HG03432 (cell line): ENCODE results near the gene MOGAT3.
A peak's percentile ranks its signal among the peaks of the same experiment; 100 is the strongest.

ENCODE experiments used
- ATAC-seq: cut with Tn5 transposase; IDR thresholded peaks from one replicate; pipeline ENCODE4 v1.9.1; 2021; ENCODE audit warnings: mild to moderate bottlenecking, moderate library complexity; ENCODE audit not compliant: unreplicated experiment

MOGAT3 gene

GRCh38 chr7:101200862-101201599, at the start of gene MOGAT3:
Gene MOGAT3 (minus strand): TSS chr7:101201036. CDS start chr7:101200854, 182 bp downstream.
- ATAC-seq = no peak

DNA sequence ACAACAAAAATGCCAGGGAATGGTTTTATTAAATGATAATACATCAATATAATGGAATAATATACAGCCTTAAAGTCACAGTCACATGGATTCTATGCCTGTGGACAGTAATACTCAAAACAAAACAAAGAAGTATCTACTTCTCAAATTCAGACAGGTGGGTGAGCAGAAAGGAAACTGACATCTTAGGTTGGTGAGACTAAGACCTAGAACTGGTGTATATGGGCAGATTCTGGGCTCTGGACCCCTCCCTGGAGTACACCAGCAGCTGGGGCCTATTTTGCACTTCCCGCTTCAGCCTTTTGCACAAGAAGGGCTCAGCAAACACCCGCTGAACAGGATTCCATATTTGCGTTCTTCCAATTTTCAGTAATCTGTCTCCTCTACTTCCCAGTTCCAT, 49.5 kb upstream of the MOGAT3 start:
- no peak for ATAC-seq

GRCh38 chr7:101248276-101248675, 47.4 kb upstream of the MOGAT3 start:
- no peak for ATAC-seq

DNA sequence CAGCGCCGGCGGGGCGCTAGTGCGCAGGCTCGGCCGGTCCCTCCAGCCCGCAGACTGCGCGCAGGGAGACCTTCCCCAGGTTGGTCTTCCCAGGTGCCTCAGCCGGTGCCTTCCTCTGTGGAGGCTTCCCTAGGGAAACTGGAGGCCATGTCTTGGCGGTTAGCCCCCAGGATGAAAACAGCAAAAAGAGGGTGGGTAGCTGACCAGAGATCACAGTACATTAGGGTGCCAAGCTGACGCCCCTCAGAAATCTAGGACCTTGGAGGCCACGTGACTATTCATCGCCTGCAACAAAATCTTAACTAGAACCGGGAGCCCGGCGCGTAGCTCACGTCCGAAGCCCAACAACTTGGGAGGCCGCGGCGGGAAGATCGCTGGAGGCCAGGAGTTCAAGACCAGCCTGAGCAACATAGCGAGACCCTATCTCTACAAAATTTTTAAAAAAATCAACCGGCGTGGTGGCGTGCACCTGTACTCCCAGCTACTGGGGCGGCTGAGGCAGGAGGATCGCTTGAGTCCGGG, 44.4 kb upstream of the MOGAT3 start:
- ATAC-seq = no peak

DNA sequence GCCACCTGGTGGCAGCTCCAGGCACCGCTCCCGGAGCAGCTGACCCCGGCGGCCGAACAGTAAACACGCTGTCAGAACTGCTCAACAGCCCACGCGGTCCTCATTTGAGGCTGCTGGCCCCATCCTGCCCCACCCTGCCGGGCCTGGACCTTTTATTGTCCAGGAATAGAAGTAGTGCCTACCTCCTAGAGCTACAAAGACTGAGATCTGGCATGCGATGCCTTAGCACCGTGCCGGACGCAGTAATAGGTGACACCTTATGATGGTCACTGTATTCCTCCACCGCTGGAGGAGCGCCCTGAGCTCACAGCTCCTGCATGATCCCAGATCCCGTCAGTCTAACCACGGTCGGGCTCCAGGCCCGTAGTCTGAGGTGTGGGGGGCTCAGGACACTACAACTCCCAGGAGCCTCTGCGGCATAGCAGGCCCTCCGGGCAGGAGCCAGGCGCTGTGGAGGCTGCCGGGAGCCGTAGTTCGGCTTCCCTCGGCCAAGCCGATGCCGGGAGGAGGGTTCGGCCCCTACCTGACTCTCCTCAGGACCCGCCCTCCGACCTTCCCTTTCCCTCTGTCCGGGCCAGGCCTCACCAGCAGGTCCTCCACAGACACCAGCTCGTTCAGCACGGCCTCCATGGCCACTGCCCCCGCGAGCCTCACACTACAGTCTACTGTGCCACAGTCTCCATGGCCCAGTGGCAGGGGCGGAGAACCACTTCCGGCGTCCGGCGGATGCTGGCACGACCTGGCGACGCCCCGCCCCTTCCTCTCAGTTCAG, 43.7 kb upstream of the MOGAT3 start, which contains the start of gene FIS1:
FIS1 (minus strand) TSS at position 707 of the 772 bp plus-strand sequence; CDS start at position 630, 77 bp downstream.
- peak; percentile 94 for ATAC-seq

GRCh38 chr7:101243646-101244374, 43.0 kb upstream of the MOGAT3 start:
- ATAC-seq = no peak

DNA sequence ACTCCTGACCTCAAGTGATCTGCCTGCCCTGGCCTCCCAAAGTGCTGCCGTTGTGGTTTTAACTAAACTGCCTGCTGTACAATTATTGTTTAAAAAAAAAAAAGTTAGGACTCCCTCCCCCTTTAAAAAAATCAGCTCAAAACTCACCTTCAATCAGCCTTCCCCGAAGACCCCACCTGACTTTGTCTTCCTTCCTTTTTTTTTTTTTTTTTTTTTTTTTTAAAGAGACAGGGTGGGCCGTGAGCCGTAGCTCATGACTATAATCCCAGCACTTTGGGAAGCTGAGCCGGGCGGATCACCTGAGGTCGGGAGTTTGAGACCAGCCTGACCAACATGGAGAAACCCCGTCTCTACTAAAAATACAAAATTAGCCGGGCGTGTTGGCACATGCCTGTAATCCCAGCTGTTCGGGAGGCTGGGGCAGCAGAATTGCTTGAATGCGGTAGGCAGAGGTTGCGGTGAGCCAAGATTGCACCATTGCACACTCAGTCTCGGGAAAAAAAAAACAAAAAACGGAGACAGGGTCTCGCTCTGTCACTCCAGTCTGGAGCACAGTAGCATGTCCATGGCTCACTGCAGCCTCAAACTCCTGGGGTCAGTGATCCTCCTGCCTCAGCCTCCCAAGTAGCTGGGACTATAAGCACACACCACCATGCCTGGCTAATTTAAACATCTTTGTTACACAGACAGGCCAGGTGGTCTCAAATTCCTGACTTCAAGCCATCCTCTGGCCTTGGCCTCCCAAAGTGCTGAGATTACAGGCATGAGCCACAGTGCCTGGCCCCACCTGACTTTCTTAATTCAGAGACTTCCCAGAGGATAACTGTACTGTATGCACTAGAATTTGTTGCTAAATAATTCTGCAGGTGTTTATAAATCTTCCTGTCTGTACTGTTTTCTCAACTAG, 40.9 kb upstream of the MOGAT3 start:
- ATAC-seq = no peak

- ATAC-seq = no peak
These were observed 40.2 kb upstream of the MOGAT3 start for GRCh38 chr7:101241015-101241363.

DNA sequence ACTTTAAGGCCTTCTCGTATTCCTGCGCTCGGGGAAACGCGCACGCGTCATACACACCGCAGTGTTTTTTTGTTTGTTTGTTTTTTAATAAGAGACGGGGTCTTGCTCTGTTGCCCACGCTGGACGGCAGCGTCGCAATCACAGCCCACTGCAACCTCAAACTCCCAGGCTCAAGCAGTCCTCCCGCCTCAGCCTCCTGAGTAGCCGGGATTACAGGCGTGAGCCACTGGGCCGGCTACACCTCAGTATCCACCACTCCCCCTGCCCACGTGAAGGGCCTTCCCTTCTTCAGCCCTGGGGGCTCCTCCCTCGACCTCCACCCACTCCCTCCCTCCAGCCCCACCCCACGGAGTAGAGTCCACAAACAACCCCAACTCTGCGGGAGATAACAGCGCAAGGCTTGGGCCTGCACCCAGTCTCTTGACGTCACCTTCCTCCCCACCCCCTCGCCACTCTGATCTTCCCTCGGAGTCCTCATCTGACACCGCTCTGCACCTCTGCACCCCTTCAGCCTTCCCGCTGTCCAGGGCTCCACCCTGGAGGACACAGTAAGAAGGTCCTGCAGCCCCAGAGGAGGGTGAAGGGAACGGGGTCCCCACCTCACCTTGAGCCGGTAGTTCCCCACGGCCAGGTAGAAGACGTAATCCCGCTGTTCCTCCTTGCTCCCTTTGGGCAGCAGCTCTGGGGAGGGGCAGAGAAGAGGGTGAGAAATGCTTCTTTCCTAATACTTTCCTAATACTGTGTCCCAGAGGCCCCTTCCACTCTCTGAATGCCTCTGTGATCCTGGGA, 39.6 kb upstream of the MOGAT3 start:
- ATAC-seq = no peak

DNA sequence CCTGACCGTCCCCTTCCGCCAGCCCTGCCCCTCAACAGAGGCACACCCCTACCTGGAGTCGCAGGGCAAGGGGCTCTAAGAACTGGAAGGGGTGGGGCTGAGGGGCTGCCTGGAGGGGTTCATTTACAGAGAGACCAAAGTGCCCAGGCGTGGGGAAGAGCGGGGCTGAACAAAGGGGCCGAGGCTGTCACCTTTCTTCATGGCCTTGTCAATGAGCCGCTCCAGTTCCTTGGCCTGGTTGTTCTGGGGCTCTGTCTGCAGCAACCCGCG, 39.0 kb upstream of the MOGAT3 start:
- ATAC-seq = no peak

DNA sequence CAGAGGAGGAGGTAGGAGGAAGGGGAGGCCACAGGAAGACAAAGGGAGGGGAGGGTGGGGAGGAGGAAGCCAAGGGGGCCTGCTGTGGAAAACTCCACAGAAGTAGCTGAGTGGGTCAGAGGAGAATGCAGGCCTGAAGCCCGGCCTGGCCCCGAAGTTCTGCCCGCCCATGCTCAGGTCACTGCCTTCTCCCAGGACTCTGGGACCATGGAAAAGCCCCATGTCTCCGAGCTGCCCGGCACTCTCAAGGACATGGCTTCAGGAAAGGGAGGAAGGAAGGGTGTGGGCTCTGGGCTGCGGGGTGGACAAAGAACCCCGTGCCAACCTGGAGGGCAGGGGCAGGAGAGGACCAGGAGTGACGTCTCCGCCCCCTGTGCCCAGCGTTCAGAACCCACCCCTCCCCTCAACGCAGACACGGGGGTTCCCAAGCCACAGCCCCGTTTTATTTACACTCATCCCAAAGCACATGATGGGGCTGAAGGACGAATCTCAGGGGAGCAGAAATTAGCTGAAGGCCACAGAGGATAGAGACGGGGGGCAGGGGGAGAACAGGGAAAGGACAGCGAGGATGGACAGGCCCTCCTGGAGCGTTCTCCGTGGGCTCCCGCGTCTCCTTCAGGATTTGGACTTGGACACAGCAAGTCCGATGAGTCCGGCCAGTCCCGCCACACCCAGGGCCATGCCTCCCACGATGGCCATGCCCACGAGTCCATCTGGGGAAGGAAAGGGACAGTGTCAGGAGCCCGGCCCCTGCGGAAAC, 38.5 kb upstream of the MOGAT3 start:
- no peak for ATAC-seq

- no peak for ATAC-seq
These were observed 37.7 kb upstream of the MOGAT3 start for GRCh38 chr7:101238226-101239182.

DNA sequence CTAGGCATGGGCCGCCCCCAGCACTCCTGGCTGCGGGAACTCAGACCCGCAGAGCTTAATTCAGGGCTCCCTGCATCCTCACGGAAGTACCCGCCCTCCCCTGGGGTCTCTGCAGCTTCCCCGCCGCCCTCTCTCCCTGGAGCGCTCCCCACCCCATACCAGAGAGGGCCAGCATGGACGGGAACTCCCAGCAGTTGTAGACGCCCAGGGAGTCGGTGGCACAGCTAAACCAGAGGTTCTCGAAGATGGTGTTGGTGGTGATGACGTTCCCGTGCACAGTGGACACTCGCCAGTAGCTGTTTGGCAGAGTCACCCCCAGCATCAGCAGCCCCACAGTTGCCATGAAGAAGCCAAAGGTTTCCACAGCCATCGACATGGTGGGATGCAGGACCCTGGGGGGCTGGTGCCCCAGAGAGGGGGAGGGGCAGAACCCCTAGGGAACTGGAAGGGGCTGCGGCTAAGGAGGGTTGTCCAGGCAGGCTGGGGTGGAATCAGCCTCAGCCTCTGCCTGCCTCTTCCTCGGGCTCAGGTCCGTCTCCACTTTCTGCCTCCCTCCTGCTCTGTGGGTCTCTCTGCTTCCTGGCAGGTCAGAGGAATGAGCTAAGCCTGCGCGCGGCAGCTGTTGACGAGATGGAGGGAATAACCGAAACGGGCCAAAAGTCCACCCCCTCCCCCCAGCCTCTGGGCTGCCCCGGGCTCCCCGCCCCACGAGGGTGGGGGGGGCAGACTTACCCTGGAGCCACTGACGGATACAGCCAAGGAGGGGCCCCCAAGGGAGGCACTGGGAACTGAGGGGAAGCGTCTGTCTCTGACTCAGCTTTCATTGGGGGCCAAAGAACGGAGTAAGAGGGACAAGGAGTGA, 36.6 kb upstream of the MOGAT3 start, which contains the start of gene CLDN15:
CLDN15 (minus strand) TSS at position 597 of the 862 bp plus-strand sequence; CDS start at position 376, 221 bp downstream.
- ATAC-seq = no peak

DNA sequence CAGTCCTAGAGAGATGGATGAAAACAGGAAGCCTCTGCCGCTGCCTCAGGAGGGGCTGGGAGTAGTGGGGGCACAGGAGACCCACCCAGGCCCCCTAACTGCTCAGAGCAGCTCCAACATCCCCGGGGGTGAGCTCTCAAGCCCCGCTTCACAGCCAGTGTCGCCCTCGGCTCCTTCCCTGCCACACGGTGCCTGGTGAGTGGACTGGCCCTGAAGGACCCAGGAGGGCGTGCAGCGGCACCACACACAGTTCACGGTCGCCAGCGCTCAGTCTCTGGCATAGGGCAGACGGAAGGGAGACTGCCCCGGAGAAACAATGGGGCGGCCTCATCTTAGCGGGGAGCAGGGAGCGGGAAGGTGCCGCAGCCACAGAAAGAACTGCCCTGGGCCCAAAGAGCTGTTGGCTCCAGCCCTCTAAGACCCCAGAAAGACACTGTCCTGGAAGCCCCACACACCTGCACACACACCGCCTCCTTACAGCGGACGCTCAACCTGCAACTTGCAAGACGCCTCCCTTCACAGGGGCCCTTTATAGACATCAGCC, 35.5 kb upstream of the MOGAT3 start:
- no peak for ATAC-seq

GRCh38 chr7:101235522-101235921, 34.7 kb upstream of the MOGAT3 start:
- no peak for ATAC-seq

GRCh38 chr7:101235050-101235449, 34.2 kb upstream of the MOGAT3 start:
- ATAC-seq = no peak

- ATAC-seq = no peak
These were observed 33.8 kb upstream of the MOGAT3 start for GRCh38 chr7:101234636-101235035.
